ENCODE results near the gene SGMS1.

DNA sequence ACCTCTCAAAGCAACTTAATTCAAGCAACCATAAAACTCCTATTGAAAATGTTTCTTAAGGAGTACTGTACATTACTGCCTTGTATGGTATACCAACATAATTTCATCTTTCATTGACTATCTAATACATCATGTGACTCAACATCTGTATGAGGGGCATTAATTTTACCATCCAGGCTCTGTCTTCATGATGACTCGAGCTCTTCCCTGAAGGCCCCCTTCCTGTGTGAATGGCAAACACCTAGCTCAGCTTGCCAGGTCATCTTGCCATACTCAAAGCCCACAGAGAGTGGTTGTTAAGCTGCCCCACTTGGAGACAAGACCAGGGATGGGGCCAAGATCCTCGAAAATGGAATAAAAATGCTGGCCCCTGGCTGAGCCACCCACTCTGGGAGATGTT, 82.4 kb downstream of the SGMS1 start:
- TF ChIP-seq TAF1 (IDR thresholded peaks at IDR 0.05; ENCODE audit: borderline replicate concordance, insufficient read depth, low read length) (no peak), POLR2AphosphoS5 (IDR thresholded peaks at IDR 0.05; ENCODE audit: low read depth, low read length) (no peak)
